Smooth muscle cell (in vitro differentiated cells): ENCODE results near the gene PARD3. TPM values are rescaled to one million over a fixed set of nuclear protein-coding genes. Genes with fewer than 3 reads are reported as not detected.

Source experiments
- DNase-seq: peaks from one replicate; lab custom pipeline; 2025; ENCODE audit not compliant: unreplicated experiment; lab: John Stamatoyannopoulos, UW
- H2AFZ ChIP-seq: fragments of 200-600 bp; sonication (generic); 2 replicates; pipeline ENCODE4 v1.6.0; 2016; ENCODE audit warnings: antibody characterized with exemption, low read depth, mild to moderate bottlenecking
- H3F3A ChIP-seq: fragments of 200-600 bp; sonication (generic); 2 replicates; pipeline ENCODE4 v1.6.0; 2017; ENCODE audit warnings: antibody characterized with exemption, low read depth
- H3K27ac ChIP-seq: fragments of 200-600 bp; sonication (generic); 2 replicates; pipeline ENCODE4 v1.5.1; 2016; ENCODE audit warnings: low read depth, mild to moderate bottlenecking
- H3K27me3 ChIP-seq: fragments of 200-600 bp; sonication (generic); 2 replicates; pipeline ENCODE4 v1.6.1; 2016; ENCODE audit warnings: low read depth, mild to moderate bottlenecking
- H3K36me3 ChIP-seq: fragments of 200-600 bp; sonication (generic); 2 replicates; pipeline ENCODE4 v1.5.1; 2016; ENCODE audit warnings: low read depth
- H3K4me1 ChIP-seq: fragments of 200-600 bp; sonication (generic); 2 replicates; pipeline ENCODE4 v1.5.1; 2016; ENCODE audit warnings: low read depth
- H3K4me2 ChIP-seq: fragments of 200-600 bp; sonication (generic); 2 replicates; pipeline ENCODE4 v1.6.0; 2016; ENCODE audit warnings: mild to moderate bottlenecking
- H3K4me3 ChIP-seq: fragments of 200-600 bp; sonication (generic); 2 replicates; pipeline ENCODE4 v1.5.1; 2016; ENCODE audit warnings: mild to moderate bottlenecking
- H3K79me2 ChIP-seq: fragments of 200-600 bp; sonication (generic); 2 replicates; pipeline ENCODE4 v1.6.0; 2016; ENCODE audit warnings: low read depth, mild to moderate bottlenecking
- H3K9ac ChIP-seq: fragments of 200-600 bp; sonication (generic); 2 replicates; pipeline ENCODE4 v1.6.0; 2016; ENCODE audit warnings: low read depth
- H3K9me3 ChIP-seq: fragments of 200-600 bp; sonication (generic); replicated peaks from 2 replicates; pipeline ENCODE4 v1.5.1; 2016; ENCODE audit warnings: low read depth
- H4K20me1 ChIP-seq: fragments of 200-600 bp; sonication (generic); 2 replicates; pipeline ENCODE4 v1.6.0; 2016; ENCODE audit warnings: low read depth
- WGBS: methylation state at CpG from one replicate; pipeline ENCODE4 v1.1.7; 2016; ENCODE audit warnings: low lambda C conversion rate; 5-methylcytosine and 5-hydroxymethylcytosine counted together
- polyA plus RNA-seq: library from polyadenylated mRNA; unstranded; fragments of >200 nt; fragmentation: Nextera tagmentation; extraction: Ambion mirVana; gene quantifications from 2 replicates; pipeline ENCODE4 v1.2.1, GENCODE V29; 2016
- total RNA-seq: library from RNA; depleted of rRNA; stranded (reverse); fragments of >200 nt; gene quantifications from 2 replicates; pipeline ENCODE4 v1.2.3, GENCODE V29; 2014
- TF ChIP-seq, protein P1 (sequence below): fragments of 200-600 bp; sonication (generic); IDR thresholded peaks from 2 replicates; pipeline ENCODE4 v1.5.1; 2017; ENCODE audit warnings: borderline replicate concordance, mild to moderate bottlenecking, antibody characterized with exemption; ENCODE audit not compliant: insufficient read depth, poor library complexity, severe bottlenecking

The PARD3 gene
- total and polyA plus RNA-seq, 2 experiments from 2014 or later, result 17.5 to 26.0 TPM

DNA sequence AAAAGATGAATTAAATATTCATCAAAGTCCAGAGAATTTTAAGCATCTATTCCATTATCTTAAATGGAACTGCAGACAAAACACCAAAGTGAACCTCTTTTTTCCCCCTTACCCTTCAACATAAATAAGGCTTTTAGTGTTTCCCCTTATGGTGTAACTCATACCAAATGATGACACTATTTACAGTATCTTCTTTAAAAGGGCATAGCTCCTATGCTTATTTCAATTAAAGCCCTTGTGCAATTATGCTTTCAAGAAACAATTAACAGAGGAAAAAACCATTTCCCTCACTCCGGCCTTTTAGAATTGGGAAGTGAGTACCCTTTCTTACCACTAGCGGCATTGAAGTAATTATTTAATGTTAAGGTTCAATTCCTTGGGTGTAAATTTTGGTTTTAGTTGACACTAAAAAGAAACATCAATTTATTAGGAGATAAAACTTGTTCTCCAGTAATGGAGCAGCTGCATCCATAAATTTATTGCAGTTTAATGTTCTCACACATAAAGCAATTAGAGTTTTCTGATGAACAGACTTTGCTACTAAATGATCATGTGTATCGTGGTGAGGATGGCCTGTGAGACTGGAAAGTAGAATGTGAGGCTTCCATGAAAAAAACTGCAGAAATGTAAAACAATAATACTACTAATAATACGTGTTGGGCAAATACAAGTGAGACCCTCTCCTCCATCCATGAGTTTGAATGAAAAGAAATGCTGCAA, 661.3 kb downstream of the PARD3 start:
- no peak overlapping the region for H3K4me2 ChIP-seq
- TF ChIP-seq, protein P1, sequence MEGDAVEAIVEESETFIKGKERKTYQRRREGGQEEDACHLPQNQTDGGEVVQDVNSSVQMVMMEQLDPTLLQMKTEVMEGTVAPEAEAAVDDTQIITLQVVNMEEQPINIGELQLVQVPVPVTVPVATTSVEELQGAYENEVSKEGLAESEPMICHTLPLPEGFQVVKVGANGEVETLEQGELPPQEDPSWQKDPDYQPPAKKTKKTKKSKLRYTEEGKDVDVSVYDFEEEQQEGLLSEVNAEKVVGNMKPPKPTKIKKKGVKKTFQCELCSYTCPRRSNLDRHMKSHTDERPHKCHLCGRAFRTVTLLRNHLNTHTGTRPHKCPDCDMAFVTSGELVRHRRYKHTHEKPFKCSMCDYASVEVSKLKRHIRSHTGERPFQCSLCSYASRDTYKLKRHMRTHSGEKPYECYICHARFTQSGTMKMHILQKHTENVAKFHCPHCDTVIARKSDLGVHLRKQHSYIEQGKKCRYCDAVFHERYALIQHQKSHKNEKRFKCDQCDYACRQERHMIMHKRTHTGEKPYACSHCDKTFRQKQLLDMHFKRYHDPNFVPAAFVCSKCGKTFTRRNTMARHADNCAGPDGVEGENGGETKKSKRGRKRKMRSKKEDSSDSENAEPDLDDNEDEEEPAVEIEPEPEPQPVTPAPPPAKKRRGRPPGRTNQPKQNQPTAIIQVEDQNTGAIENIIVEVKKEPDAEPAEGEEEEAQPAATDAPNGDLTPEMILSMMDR, result no peak
- WGBS, result 90% methylated on average over 4 of the region's 4 CpGs
- H3F3A ChIP-seq, result no peaks in the 10 kb centered on the region
- H3K4me3 ChIP-seq, result no peak overlapping the region
- H3K9ac ChIP-seq, result no peak overlapping the region
- no peaks in the 10 kb centered on the region for H3K79me2 ChIP-seq
- H3K36me3 ChIP-seq, result no peaks in the 10 kb centered on the region
- no peak overlapping the region for H2AFZ ChIP-seq
- no peaks in the 10 kb centered on the region for H3K9me3 ChIP-seq
- no peak overlapping the region for H3K27ac ChIP-seq
- no peaks in the 10 kb centered on the region for H3K27me3 ChIP-seq
- no peak for DNase-seq
- no peaks in the 10 kb centered on the region for H3K4me1 ChIP-seq
- H4K20me1 ChIP-seq, result no peaks in the 10 kb centered on the region

DNA sequence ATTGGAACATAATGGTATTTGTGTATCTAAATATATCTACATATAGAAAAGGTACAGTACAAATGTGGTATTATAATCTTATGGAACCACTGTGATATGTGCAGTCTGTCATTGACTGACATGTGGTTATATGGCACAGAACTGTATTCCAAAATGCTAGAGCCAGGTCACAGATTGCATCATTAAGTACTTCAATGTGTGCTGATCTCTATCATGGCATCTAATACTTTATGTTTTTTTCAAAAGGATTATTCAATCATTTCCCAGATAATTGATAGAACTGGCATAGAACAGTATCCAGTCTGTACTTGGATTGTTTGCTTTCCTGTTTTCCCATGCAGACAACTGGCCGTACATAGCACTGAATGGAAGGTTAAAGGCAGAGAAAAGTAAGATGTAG, 662.7 kb downstream of the PARD3 start:
- Histone ChIP-seq H3K27ac (no peak overlapping the region), H3K36me3 (no peaks in the 10 kb centered on the region), H3K79me2 (no peaks in the 10 kb centered on the region), H3F3A (no peaks in the 10 kb centered on the region), H3K4me2 (no peak overlapping the region), H3K9me3 (no peaks in the 10 kb centered on the region), H3K9ac (no peak overlapping the region), H2AFZ (no peak overlapping the region), H3K27me3 (no peaks in the 10 kb centered on the region), H3K4me1 (peaks cover 3% of the 10 kb centered on the region), H4K20me1 (no peaks in the 10 kb centered on the region), H3K4me3 (no peak overlapping the region)
- 95% methylated on average over 1 of the region's 1 CpG for WGBS
- TF ChIP-seq, protein P1, result no peak
- no peak for DNase-seq

DNA sequence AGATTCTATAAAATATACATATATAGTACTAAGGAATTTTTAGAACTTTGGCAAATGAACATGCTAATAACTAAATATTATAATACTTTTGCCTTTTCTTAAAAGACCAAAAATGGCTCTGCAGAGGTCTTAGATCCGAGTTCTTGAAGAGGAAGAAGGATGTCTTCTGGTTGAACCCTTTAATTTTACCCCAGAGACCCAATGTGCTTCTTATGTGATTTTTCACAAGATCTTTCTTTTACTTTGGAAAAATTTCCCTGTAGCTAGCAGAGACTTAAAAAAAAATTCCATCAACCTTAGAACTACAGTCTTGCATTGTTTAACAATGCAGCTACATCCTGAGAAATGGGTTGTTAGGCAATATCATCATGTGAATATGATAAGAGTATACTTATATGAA, 663.2 kb downstream of the PARD3 start:
- no peak overlapping the region for H3K4me2 ChIP-seq
- TF ChIP-seq, protein P1, result no peak
- no peaks in the 10 kb centered on the region for H3K36me3 ChIP-seq
- no peaks in the 10 kb centered on the region for H4K20me1 ChIP-seq
- DNase-seq, result no peak
- no peaks in the 10 kb centered on the region for H3F3A ChIP-seq
- no peaks in the 10 kb centered on the region for H3K9me3 ChIP-seq
- H3K79me2 ChIP-seq, result no peaks in the 10 kb centered on the region
- H3K9ac ChIP-seq, result no peak overlapping the region
- no peak overlapping the region for H3K27ac ChIP-seq
- no peak overlapping the region for H2AFZ ChIP-seq
- 88% methylated on average over 1 of the region's 1 CpG for WGBS
- no peak overlapping the region for H3K4me3 ChIP-seq
- peaks cover 8% of the 10 kb centered on the region for H3K4me1 ChIP-seq
- no peaks in the 10 kb centered on the region for H3K27me3 ChIP-seq

DNA sequence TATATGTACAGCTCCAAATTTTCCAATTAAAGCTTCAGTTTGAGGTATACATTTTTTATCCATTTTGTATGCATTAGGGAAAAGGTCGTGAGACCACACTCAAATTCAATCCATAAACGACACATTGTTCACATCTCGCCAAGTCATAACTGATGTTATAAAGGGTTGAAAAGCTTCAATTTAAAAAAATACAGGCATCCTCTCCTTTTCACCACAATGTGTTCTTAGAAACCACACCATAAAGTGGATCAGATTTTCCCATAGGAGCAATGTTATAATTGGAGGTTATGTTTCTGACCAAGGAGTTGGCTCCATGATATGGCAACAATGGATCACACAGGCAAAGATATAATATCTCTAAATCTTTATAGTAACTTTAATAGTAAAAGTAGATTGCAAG, 663.6 kb downstream of the PARD3 start:
- H3F3A ChIP-seq, result no peaks in the 10 kb centered on the region
- 97% methylated on average over 3 of the region's 3 CpGs for WGBS
- H3K9me3 ChIP-seq, result no peaks in the 10 kb centered on the region
- H3K4me3 ChIP-seq, result no peak overlapping the region
- H2AFZ ChIP-seq, result no peak overlapping the region
- peaks cover 13% of the 10 kb centered on the region for H3K4me1 ChIP-seq
- no peaks in the 10 kb centered on the region for H4K20me1 ChIP-seq
- H3K27ac ChIP-seq, result no peak overlapping the region
- no peaks in the 10 kb centered on the region for H3K27me3 ChIP-seq
- no peak overlapping the region for H3K4me2 ChIP-seq
- no peaks in the 10 kb centered on the region for H3K79me2 ChIP-seq
- TF ChIP-seq, protein P1, result no peak
- no peaks in the 10 kb centered on the region for H3K36me3 ChIP-seq
- H3K9ac ChIP-seq, result no peak overlapping the region
- no peak for DNase-seq
